HFF-Myc (cell line): ENCODE measurements around the gene HS6ST2.

Source experiments
- DNase-seq: peaks from one replicate; pipeline ENCODE4 v3.0.0-alpha.2; 2011; ENCODE audit warnings: low read depth; ENCODE audit errors: extremely low read depth
- H3K4me3 ChIP-seq: replicated peaks from 2 replicates; pipeline ENCODE4 v1.5.1; 2011; ENCODE audit warnings: low read depth, mild to moderate bottlenecking, control low read depth, low read length
- CTCF ChIP-seq: IDR thresholded peaks from 2 replicates; pipeline ENCODE4 v1.5.1; 2012; ENCODE audit warnings: mild to moderate bottlenecking, low read depth, low read length, control low read depth; ENCODE audit errors: missing control alignments

Gene HS6ST2

DNA sequence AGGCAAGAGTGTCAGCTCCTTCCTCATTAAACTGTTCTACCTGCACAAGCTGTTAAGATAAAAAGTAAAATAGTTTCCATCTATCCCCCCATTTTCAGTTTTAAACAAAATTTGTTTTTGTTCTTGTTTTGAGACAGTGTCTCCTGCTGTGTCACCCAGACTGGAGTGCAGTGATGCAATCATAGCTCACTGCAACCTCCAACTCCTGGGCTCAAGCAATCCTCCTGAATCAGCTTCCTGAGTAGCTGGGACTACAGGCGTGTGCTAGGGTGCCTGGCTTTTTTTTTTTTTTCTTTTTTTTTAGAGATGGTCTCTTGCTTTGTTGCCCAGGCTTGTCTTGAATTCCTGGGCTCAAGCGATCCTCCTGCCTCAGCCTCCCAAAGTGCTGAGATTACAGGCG, 105.4 kb downstream of the HS6ST2 start:
- DNase-seq, result no peak

GRCh38 chrX:132848296-132848970, 110.0 kb downstream of the HS6ST2 start:
- no peak overlapping the region for H3K4me3 ChIP-seq
- no peak for DNase-seq
- no peak for TF ChIP-seq CTCF

More for the DNA sequence above, 105.4 kb downstream of the HS6ST2 start:
- no peak for TF ChIP-seq CTCF
- H3K4me3 ChIP-seq, result no peak overlapping the region

DNA sequence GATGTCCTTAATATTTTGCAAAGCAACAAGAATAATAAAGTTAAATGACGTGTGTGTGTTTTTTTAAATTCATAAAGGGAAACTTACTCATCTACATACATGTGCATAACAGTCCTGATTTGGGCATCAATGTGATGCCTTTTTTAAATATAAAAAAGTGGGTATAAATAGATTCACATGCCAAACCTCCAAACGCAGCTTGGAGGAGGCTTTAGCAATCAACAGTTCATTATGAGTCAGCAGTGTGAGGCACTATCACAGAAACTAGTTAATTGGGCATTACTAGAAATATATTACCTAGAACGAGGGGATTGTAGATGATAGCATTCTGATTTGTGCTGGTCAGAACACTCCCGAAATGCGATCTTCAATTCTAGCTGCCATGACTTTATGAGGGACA, 115.1 kb downstream of the HS6ST2 start:
- TF ChIP-seq CTCF, result no peak
- H3K4me3 ChIP-seq, result no peak overlapping the region
- DNase-seq, result no peak

- no peak for TF ChIP-seq CTCF
- DNase-seq, result no peak
- no peak overlapping the region for H3K4me3 ChIP-seq
These were observed 115.8 kb downstream of the HS6ST2 start for GRCh38 chrX:132842460-132843238.

GRCh38 chrX:132837967-132838366, 120.5 kb downstream of the HS6ST2 start:
- no peak for TF ChIP-seq CTCF
- H3K4me3 ChIP-seq, result no peak overlapping the region
- no peak for DNase-seq

- no peak overlapping the region for H3K4me3 ChIP-seq
- DNase-seq, result no peak
- no peak for TF ChIP-seq CTCF
These were observed 121.3 kb downstream of the HS6ST2 start for GRCh38 chrX:132837126-132837525.
